Spleen (tissue), 7 donors: ENCODE measurements around the gene ABCA3.

Experiments used
- CTCF ChIP-seq, 11 experiments: fragments of 200-600 bp in 7 of 11; fragments of 450-650 bp in 4 of 11; sonication (generic) in 4 of 11; IDR thresholded peaks in 8 of 11; conservative IDR thresholded peaks in 3 of 11; 1 replicate in 7 of 11; 2 replicates in 4 of 11; pipeline versions ENCODE4 v1.4.0 to v1.8.0; 2016 to 2021; ENCODE audit warnings: antibody characterized with exemption in 11 of 11, inconsistent platforms in 4 of 11, mild to moderate bottlenecking in 1 of 11
- POLR2AphosphoS5 ChIP-seq, 3 donors: sonication (generic); formaldehyde crosslinking; IDR thresholded peaks; one replicate each; pipeline ENCODE4 v1.5.1; 2017; ENCODE audit warnings: antibody characterized with exemption in 3 of 3
- donor health status: DM: no; HTN: no; CAD: no; lungs with moderate emphysema.
- donor health status: DM: no; HTN: no; CAD: no.
- donor health status: DM: no; HTN: no; CAD: no.

- TF ChIP-seq CTCF (IDR thresholded peaks at IDR 0.05 in 8 of 11, conservative IDR thresholded peaks at IDR 0.05 in 3 of 11) (no peak), POLR2AphosphoS5 (IDR thresholded peaks at IDR 0.05) (no peak)
Measured at GRCh38 chr16:2385190-2385836, 44.8 kb upstream of the ABCA3 start.
